ENCODE measurements around the gene STRIP1. TPM values are rescaled to one million over a fixed set of nuclear protein-coding genes. Genes with fewer than 3 reads are reported as not detected.
A peak's percentile ranks its signal among the peaks of the same experiment; 100 is the strongest.
"Not testable (repeated sequence)": the region's sequence is repeated elsewhere in the genome, so short reads cannot be mapped to it uniquely, and the experiment has no call there.

STRIP1 gene
- total RNA-seq, 1 experiment from 2014 or later, result 41.0 TPM

GRCh38 chr1:110003747-110004428 lies 30.5 kb upstream of the STRIP1 start:
- Histone ChIP-seq H3K36me3 (peaks cover 73% of the 10 kb centered on the region), H3K9me3 (no peaks in the 10 kb centered on the region), H3K4me3 (peak overlapping the region; percentile 20), H3K27me3 (no peaks in the 10 kb centered on the region)
- DNase-seq, result peak; percentile 97

DNA sequence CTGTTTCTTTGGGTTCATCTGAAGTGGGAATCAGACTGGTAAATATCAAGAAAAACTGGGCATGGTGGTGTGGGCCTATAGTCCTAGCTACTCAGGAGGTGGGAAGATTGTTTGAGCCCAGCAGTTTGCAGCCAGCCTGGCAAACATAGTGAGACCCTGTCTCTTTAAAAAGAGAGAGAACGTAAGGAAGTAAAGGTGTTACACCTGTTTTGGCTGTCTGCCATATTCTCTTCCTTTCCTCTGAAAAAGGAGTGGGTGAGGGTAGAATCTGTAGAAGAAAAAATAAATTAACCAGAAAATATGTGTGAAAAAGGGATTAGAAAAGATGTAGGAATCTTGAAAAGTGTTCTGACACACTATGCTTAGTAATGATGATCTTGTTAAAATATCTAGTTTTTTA lies 29.8 kb upstream of the STRIP1 start:
- Histone ChIP-seq H3K4me3 (peak overlapping the region; percentile 20), H3K9me3 (no peaks in the 10 kb centered on the region), H3K36me3 (peaks cover 74% of the 10 kb centered on the region), H3K27me3 (no peaks in the 10 kb centered on the region)
- DNase-seq, result no peak

DNA sequence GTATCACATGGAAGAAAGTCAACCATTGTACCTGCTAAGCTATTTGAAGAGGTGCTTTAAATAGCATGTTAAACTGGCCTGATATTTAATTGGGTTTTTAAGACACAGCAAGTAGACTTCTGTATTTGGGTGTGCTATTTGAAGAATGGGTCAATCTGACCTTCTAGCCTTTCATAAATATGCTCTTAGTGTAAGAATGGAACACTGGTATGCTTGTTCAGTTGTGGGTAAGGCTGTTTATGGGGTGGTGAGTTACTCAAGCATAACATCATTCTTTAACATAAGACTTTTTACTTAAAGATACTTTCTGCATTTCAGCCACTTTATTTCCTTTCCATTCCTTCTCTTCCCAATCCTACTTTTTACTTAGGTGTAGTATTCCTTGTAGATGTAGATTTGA lies 28.5 kb upstream of the STRIP1 start:
- no peak for DNase-seq
- no peaks in the 10 kb centered on the region for H3K27me3 ChIP-seq

GRCh38 chr1:110006516-110006915 lies 27.9 kb upstream of the STRIP1 start:
- DNase-seq, result no peak
- Histone ChIP-seq H3K9me3 (no peaks in the 10 kb centered on the region), H3K36me3 (peaks cover 79% of the 10 kb centered on the region), H3K27me3 (no peaks in the 10 kb centered on the region), H3K4me3 (no peak overlapping the region)

More for the DNA sequence above, 28.5 kb upstream of the STRIP1 start:
- H3K4me3 ChIP-seq, result no peak overlapping the region
- H3K9me3 ChIP-seq, result no peaks in the 10 kb centered on the region
- H3K36me3 ChIP-seq, result peaks cover 77% of the 10 kb centered on the region

DNA sequence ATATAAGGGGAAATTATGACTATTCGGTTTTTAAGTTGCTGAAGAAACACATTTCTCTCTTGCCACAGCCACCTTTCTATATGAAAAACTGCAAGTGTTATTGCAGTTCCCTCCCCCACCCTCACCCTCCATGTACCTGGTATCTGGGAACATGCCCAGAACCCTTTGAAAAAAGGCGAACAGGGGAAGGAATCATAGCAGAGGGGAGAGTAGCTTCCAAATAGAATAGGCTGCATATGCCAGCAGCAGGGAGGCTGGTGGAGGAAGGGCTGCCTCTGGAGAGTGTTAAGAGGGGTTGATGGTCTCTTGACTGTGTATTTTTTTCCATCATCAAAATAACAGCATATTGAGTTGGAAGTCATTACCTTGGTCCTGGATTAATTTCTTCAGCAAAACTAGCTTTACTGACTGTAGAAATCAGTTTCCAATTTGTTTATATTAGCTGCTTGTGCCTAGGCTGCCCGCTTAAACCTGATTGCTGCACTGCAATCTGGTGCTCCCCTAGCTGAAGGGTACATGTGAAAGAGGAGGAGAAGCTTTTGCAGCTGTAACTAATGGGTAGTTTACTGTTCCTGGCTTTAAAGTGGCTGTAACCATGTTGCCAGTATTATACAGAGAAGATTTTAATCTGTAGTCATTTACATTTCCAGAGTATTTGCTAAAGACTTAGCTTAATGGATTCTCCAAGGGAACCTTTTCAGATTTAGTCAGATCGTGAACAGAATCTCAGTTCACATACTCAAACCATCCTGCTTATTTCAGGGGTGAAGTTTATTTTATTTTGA lies 27.2 kb upstream of the STRIP1 start:
- no peak for DNase-seq
- no peaks in the 10 kb centered on the region for H3K27me3 ChIP-seq
- peaks cover 79% of the 10 kb centered on the region for H3K36me3 ChIP-seq

GRCh38 chr1:110008971-110009565 lies 25.4 kb upstream of the STRIP1 start:
- Histone ChIP-seq H3K36me3 (peaks cover 90% of the 10 kb centered on the region), H3K9me3 (no peaks in the 10 kb centered on the region), H3K4me3 (no peak overlapping the region), H3K27me3 (no peaks in the 10 kb centered on the region)
- no peak for DNase-seq

More for the DNA sequence above, 27.2 kb upstream of the STRIP1 start:
- no peaks in the 10 kb centered on the region for H3K9me3 ChIP-seq
- no peak overlapping the region for H3K4me3 ChIP-seq

DNA sequence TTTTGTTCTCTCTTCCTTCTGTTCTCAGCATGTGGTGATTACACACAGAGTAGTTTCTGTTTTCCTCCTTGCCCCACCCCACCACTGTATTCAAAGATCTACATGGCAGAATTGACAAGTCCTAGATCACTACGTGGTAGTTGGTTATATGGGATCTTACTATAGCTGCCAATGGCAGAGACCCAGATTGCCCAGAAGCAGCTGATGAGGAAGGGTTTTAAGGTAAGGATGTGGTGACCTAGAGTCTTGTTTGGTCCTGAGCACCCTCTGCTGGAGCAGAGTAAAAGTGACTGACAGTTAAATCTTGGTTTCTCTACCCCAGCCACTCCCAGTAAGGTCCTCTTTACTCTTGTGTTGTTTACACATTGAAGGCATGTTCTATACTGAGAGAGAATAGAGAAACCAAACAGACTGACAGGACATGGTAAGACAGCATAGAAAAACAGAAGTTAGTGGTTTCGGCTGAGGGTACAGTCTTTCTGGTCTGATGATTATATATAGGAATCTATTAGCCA lies 22.8 kb upstream of the STRIP1 start:
- H3K9me3 ChIP-seq, result no peaks in the 10 kb centered on the region
- DNase-seq, result peak; percentile 60
- peaks cover 95% of the 10 kb centered on the region for H3K36me3 ChIP-seq
- H3K27me3 ChIP-seq, result no peaks in the 10 kb centered on the region
- H3K4me3 ChIP-seq, result no peak overlapping the region

DNA sequence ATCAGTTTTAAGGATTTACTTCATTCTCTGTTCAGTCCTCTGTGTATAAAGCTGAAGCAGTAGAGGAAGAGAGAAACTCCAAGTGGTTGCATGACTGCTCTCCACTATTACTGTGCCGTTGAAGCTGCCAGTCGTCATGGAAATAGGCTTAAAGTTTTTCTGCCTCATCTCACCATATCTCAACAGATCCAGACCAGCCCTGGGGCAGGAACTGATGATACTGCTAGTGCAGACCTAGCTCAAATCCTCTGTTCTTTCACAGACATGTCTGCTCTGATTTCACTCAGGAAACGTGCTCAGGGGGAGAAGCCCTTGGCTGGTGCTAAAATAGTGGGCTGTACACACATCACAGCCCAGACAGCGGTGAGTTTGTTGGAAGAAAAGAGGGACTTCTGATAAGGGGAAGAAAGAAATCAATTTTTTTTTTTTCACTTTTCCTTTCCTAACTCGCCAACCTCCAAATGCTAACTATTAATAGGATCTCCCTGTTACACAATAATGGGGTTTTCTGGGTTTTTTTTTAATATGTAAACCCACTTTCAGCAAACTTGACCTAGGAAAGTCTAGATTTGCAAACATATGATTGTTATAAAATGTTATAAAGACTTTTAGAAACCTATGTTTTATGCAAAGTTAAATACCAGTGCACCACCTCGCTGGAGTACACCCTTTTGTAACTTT lies 22.2 kb upstream of the STRIP1 start:
- no peaks in the 10 kb centered on the region for H3K9me3 ChIP-seq

DNA sequence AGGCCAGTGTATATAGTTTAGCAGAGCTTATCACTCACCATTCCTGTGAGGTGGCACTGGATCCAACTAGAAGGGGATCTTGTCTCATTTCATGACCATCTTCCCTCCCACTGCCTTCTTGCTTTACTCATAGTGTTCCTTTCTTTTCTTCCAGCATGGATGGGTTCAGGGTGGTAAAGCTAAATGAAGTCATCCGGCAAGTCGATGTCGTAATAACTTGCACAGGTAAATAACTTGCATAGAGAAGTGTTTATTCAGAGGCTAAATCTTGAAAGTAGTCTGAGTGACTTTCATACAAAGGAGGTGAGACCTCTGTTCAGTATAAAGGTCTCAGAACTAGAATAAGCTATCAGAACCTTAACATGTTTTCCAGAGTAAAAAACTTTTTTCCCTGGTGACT lies 16.6 kb upstream of the STRIP1 start:
- Histone ChIP-seq H3K4me3 (no peak overlapping the region), H3K36me3 (peaks cover 98% of the 10 kb centered on the region), H3K9me3 (no peaks in the 10 kb centered on the region), H3K27me3 (no peaks in the 10 kb centered on the region)
- no peak for DNase-seq

More for the DNA sequence above, 22.2 kb upstream of the STRIP1 start:
- H3K36me3 ChIP-seq, result peaks cover 95% of the 10 kb centered on the region
- DNase-seq, result no peak
- no peak overlapping the region for H3K4me3 ChIP-seq
- no peaks in the 10 kb centered on the region for H3K27me3 ChIP-seq

DNA sequence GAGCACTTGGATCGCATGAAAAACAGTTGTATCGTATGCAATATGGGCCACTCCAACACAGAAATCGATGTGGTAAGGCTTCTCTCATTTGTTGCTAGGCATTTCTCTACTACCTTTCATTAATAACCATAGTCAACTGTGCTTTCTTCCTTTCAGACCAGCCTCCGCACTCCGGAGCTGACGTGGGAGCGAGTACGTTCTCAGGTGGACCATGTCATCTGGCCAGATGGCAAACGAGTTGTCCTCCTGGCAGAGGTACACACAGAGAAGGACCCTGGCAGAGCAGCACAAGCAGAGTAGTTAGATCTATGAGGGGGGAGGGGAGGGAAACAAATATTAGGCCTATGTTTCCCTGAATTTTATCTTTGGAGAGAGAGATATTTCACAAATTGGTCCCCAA lies 16.0 kb upstream of the STRIP1 start:
- no peak for DNase-seq
- H3K4me3 ChIP-seq, result no peak overlapping the region
- no peaks in the 10 kb centered on the region for H3K27me3 ChIP-seq

GRCh38 chr1:110019770-110020169 lies 14.7 kb upstream of the STRIP1 start:
- Histone ChIP-seq H3K27me3 (no peaks in the 10 kb centered on the region), H3K9me3 (no peaks in the 10 kb centered on the region), H3K36me3 (peaks cover 100% of the 10 kb centered on the region), H3K4me3 (no peak overlapping the region)
- DNase-seq, result no peak

More for the DNA sequence above, 16.0 kb upstream of the STRIP1 start:
- no peaks in the 10 kb centered on the region for H3K9me3 ChIP-seq
- H3K36me3 ChIP-seq, result peaks cover 98% of the 10 kb centered on the region

DNA sequence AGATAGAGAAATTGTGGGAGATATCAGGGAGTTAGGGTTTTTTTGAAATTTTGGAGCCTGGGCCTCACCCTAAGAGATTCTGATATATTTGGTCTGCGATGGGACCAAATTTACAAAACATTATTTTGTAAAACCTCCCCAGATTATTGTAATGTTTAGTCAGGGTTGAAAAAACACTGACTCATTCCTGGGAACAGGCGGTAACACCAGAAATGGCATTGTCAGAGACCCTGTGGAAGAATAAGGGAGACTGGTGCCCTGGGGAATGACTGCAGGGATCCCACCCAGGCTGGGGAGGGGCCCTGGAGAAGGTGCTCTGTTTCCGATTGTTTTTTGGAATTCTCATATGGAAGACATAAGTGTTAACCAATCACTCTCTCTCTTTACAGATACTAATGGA lies 13.1 kb upstream of the STRIP1 start:
- no peaks in the 10 kb centered on the region for H3K27me3 ChIP-seq
- H3K9me3 ChIP-seq, result no peaks in the 10 kb centered on the region
- H3K4me3 ChIP-seq, result no peak overlapping the region
- H3K36me3 ChIP-seq, result peaks cover 94% of the 10 kb centered on the region
- DNase-seq, result no peak

DNA sequence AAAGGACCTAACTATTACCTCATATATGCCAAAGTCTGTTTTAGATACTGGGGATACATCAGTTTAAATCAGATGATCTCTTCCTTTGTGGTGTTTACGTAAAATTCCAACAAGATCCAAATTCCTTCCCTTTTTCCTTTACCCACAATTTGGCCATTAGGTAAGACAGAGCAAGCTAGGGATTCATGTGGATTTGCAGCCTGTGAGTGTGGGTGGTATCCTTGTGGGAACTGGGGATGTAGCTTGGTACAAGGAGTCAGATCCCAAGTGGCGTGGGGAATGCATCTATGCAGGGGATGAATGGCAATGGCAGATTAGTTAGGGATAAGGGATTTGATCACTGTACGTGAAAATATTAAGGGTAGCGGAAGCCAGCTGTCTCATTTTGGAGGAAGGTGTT lies 9.8 kb upstream of the STRIP1 start:
- Histone ChIP-seq H3K27me3 (no peaks in the 10 kb centered on the region), H3K36me3 (peaks cover 61% of the 10 kb centered on the region), H3K4me3 (no peak overlapping the region), H3K9me3 (no peaks in the 10 kb centered on the region)
- DNase-seq, result no peak

GRCh38 chr1:110030687-110031086 lies 3.7 kb upstream of the STRIP1 start:
- H3K4me3 ChIP-seq, DNase-seq, H3K36me3 ChIP-seq, H3K9me3 ChIP-seq, H3K27me3 ChIP-seq: not testable (repeated sequence)

DNA sequence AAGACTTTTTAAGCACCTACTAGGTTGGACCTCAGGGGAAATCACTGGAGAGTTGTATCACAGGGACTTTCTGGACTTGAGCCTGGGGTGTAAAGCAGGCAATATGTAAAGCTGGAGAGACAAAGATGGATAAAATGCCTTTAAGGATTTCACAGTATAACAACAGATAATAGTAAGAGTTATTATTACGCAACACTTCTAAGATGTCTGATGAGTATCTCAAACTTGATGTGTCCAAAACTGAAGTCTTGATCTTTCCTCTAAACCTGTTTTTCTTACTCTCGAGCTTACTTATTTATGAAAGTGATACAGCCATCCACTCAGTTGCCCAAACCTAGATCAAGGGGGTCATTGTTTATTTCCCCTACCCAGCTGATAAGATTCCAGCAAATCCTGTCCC lies 2.1 kb upstream of the STRIP1 start:
- Histone ChIP-seq H3K4me3 (no peak overlapping the region), H3K27me3 (no peaks in the 10 kb centered on the region), H3K36me3 (peaks cover 20% of the 10 kb centered on the region), H3K9me3 (no peaks in the 10 kb centered on the region)
- no peak for DNase-seq

GRCh38 chr1:110033421-110033820 lies 1.0 kb upstream of the STRIP1 start:
- DNase-seq, result no peak
- peak overlapping the region; percentile 85; the same call in 1 of the 2 replicates for H3K4me3 ChIP-seq
- H3K27me3 ChIP-seq, result no peaks in the 10 kb centered on the region
- H3K9me3 ChIP-seq, result no peaks in the 10 kb centered on the region
- peaks cover 29% of the 10 kb centered on the region for H3K36me3 ChIP-seq

DNA sequence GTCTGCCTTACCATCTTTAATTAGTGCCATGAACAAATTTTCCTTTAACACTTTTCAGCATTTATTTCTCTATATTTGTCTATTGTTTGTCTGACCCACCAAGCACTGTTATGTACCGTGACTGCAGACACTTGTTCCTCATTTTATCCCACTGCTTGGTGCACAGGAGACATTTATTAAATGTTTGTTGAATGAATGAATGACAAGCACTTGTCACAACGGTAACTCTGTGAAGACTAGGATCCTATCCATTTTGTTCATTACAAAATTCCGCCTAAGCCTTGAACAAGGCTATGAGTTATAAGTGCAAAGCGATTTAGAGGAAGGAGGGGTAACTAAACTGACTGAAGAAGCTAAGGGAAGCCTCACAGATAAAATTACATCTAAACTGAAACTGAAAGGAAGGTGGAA lies 379 bp upstream of the STRIP1 start:
- H3K9me3 ChIP-seq, result no peaks in the 10 kb centered on the region
- peak overlapping the region; percentile 85 for H3K4me3 ChIP-seq
- no peaks in the 10 kb centered on the region for H3K27me3 ChIP-seq
- H3K36me3 ChIP-seq, result peaks cover 35% of the 10 kb centered on the region
- DNase-seq, result no peak

Measured in MG63 (cell line).